Measurements from ENCODE around the gene CEP83. TPM values are rescaled to one million over a fixed set of nuclear protein-coding genes. Genes with fewer than 3 reads are reported as not detected.

The CEP83 gene
- total RNA-seq, 2 donors from 2014 or later: 10.3 to 17.5 TPM

DNA sequence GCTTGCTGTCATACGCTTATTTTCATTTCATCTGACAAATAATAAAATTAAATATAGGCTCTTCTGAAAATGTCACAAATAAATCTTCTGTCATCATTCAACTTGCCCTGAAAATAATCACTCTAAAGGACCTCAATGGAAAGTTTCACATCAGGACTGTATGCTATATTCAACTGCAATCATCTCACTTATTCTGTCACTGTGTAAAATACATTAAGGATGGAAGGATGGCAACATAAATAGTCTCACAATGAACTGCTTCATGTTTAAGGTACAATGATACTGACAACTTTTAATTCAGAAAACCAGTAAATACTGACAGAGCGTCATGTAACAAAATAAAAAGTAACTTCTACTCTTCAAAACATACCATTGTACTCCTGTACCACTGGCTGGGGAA, 82.1 kb downstream of the CEP83 start:
- H3K27ac ChIP-seq: no peak overlapping the region
- no peak for DNase-seq
- H3K4me1 ChIP-seq: no peaks in the 10 kb centered on the region
- no peak overlapping the region for H3K4me3 ChIP-seq
- H3K9me3 ChIP-seq: no peaks in the 10 kb centered on the region
- intact Hi-C loops (cut with DNase I): no loop called here
- TF ChIP-seq, protein P1, sequence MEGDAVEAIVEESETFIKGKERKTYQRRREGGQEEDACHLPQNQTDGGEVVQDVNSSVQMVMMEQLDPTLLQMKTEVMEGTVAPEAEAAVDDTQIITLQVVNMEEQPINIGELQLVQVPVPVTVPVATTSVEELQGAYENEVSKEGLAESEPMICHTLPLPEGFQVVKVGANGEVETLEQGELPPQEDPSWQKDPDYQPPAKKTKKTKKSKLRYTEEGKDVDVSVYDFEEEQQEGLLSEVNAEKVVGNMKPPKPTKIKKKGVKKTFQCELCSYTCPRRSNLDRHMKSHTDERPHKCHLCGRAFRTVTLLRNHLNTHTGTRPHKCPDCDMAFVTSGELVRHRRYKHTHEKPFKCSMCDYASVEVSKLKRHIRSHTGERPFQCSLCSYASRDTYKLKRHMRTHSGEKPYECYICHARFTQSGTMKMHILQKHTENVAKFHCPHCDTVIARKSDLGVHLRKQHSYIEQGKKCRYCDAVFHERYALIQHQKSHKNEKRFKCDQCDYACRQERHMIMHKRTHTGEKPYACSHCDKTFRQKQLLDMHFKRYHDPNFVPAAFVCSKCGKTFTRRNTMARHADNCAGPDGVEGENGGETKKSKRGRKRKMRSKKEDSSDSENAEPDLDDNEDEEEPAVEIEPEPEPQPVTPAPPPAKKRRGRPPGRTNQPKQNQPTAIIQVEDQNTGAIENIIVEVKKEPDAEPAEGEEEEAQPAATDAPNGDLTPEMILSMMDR (IDR thresholded peaks at IDR 0.05): no peak
- no peak overlapping the region for H3K9ac ChIP-seq (ENCODE audit: low read depth in 2 of 2, low read length in 2 of 2)
- H3K36me3 ChIP-seq: no peaks in the 10 kb centered on the region
- no peaks in the 10 kb centered on the region for H3K27me3 ChIP-seq

DNA sequence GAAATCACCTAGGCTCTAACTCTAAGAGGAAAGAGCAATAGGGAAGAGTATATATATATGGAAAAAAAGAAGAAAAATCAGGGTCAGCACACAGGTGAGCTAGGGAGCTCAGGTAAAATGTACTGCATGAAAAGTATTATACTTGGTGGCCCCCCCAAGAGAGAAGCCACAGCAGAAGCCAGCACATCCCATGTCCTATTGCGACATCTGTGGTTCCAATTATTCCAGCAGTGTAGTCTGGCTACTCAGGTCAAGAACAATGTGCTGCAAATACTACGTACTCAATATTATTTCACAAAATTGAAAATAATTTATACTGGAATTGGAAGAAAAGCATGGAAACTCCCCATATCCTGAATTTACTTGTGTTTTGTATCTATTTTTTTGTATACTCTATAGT, 85.5 kb downstream of the CEP83 start:
- Histone ChIP-seq H3K4me3 (no peak overlapping the region), H3K4me1 (no peaks in the 10 kb centered on the region), H3K9ac (ENCODE audit: low read depth in 2 of 2, low read length in 2 of 2) (no peak overlapping the region), H3K9me3 (no peaks in the 10 kb centered on the region), H3K27ac (no peak overlapping the region), H3K36me3 (no peaks in the 10 kb centered on the region), H3K27me3 (no peaks in the 10 kb centered on the region)
- intact Hi-C loops (cut with DNase I): no loop called here
- DNase-seq: no peak
- TF ChIP-seq, protein P1 (IDR thresholded peaks at IDR 0.05): no peak

DNA sequence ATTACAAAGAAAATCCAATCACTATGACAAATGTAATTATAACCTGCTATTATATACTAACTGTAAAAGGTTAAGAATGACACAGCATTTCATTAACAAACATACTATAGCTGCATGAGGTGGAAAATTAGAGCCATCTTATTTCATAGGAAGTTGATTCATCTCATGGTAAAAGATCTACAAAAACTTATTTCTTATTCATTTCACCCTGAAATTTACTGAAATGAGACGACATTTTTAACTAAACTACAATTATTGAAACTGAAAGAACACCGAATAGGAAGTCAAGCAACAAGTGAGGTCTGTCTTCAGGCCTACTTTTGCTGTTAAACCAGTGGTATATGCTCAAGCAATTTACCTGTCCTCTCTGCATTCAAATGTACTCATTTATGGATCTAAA, 87.2 kb downstream of the CEP83 start:
- H3K9ac ChIP-seq (ENCODE audit: low read depth in 2 of 2, low read length in 2 of 2): no peak overlapping the region

DNA sequence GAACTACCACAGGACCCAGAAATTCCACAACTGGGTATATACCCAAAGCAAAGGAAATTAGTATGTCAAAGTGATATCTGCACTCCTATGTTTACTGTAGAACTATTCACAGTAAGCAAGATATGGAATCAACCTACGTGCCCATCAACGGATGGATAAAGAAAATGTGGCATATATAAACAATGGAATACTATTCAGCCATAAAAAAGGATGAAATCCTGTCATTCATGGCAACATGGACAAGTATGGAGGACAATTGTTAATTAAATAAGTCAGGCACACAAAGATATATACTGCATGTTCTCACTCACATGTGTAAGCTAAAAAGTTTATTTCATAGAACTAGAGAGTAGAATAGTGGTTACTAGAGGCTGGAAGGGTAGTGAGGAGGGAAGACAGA, 97.0 kb downstream of the CEP83 start:
- Histone ChIP-seq H3K27ac (no peak overlapping the region), H3K27me3 (no peaks in the 10 kb centered on the region), H3K4me1 (no peaks in the 10 kb centered on the region), H3K9ac (ENCODE audit: low read depth in 2 of 2, low read length in 2 of 2) (no peak overlapping the region), H3K36me3 (no peaks in the 10 kb centered on the region), H3K9me3 (no peaks in the 10 kb centered on the region), H3K4me3 (no peak overlapping the region)
- no peak for DNase-seq
- intact Hi-C loops (cut with DNase I): no loop called here
- TF ChIP-seq, protein P1 (IDR thresholded peaks at IDR 0.05): no peak

More for the DNA sequence above, 87.2 kb downstream of the CEP83 start:
- no peak for DNase-seq
- Histone ChIP-seq H3K4me1 (no peaks in the 10 kb centered on the region), H3K9me3 (no peaks in the 10 kb centered on the region), H3K27ac (no peak overlapping the region), H3K27me3 (no peaks in the 10 kb centered on the region), H3K4me3 (no peak overlapping the region), H3K36me3 (no peaks in the 10 kb centered on the region)
- TF ChIP-seq, protein P1 (IDR thresholded peaks at IDR 0.05): no peak
- intact Hi-C loops (cut with DNase I): no loop called here

DNA sequence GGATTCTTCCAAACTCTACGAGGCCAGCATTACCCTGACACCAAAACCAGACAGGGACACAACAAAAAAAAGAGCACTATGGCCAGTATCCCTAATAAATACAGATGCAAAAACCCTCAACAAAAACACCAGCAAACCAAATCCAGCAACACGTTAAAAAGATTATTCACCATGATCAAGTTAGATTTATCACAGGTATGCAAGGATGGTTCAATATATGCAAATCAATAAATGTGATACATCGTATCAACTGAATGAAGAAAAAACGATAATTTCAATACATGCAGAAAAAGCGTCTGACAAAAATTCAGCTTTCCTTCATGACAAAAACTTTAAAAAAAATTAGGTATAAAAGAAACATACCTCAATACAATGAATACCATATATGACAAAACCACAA, 99.9 kb downstream of the CEP83 start:
- Histone ChIP-seq H3K4me3 (no peak overlapping the region), H3K27ac (no peak overlapping the region), H3K36me3 (no peaks in the 10 kb centered on the region), H3K9ac (ENCODE audit: low read depth in 2 of 2, low read length in 2 of 2) (no peak overlapping the region), H3K4me1 (no peaks in the 10 kb centered on the region), H3K9me3 (no peaks in the 10 kb centered on the region), H3K27me3 (no peaks in the 10 kb centered on the region)
- intact Hi-C loops (cut with DNase I): no loop called here
- DNase-seq: no peak
- TF ChIP-seq, protein P1 (IDR thresholded peaks at IDR 0.05): no peak

DNA sequence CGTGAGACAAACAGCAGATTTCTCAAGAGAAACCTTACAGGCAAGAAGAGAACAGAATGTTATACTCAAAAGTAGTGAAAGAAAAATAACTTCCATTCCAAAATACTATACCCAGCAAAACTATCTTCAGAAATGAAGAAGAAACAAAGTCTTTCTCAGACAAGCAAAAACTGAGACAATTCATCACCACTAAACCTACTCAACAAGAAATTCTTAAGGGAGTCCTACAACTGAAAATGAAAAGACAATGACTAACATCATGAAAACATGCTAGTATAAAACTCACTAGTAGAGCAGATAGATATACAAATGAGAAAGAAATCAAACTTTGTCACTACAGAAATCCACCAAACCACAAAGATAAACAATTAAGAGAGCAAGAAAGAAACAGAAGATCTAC, 106.5 kb downstream of the CEP83 start:
- H3K27me3 ChIP-seq: no peaks in the 10 kb centered on the region
- H3K27ac ChIP-seq: no peak overlapping the region
- TF ChIP-seq, protein P1 (IDR thresholded peaks at IDR 0.05): no peak
- no peak for DNase-seq
- intact Hi-C loops (cut with DNase I): no loop called here
- H3K4me3 ChIP-seq: no peak overlapping the region
- H3K9ac ChIP-seq (ENCODE audit: low read depth in 2 of 2, low read length in 2 of 2): no peak overlapping the region
- no peaks in the 10 kb centered on the region for H3K36me3 ChIP-seq
- H3K4me1 ChIP-seq: no peaks in the 10 kb centered on the region
- no peaks in the 10 kb centered on the region for H3K9me3 ChIP-seq

Data from colonic mucosa (tissue), 4 donors.